A549 (cell line): ENCODE data around the gene RAP1GDS1.

Experiments used
- CHD2 ChIP-seq: fragments of 150-350 bp; IDR thresholded peaks from 2 replicates; pipeline ENCODE4 v1.6.1; 2014; ENCODE audit warnings: low read length; ENCODE audit not compliant: partially characterized antibody
- HOXA7 ChIP-seq: fragments of 250-450 bp; sonication (Bioruptor Pico); IDR thresholded peaks from 2 replicates; pipeline ENCODE4 v1.5.0; 2020; ENCODE audit warnings: mild to moderate bottlenecking, moderate library complexity
- HOXB13 ChIP-seq: fragments of 250-450 bp; sonication (Bioruptor Pico); IDR thresholded peaks from 2 replicates; pipeline ENCODE4 v1.5.0; 2020; ENCODE audit warnings: low read depth, mild to moderate bottlenecking, moderate library complexity
- JUN ChIP-seq, 2 experiments: fragments of >200 bp; sonication (Bioruptor Twin); formaldehyde crosslinking; IDR thresholded peaks; 2 replicates in 1 of 2; 3 replicates in 1 of 2; pipeline ENCODE4 v1.6.1; 2016 to 2017
- POLR2A ChIP-seq: IDR thresholded peaks from 2 replicates; pipeline ENCODE4 v1.6.1; 2012; ENCODE audit warnings: mild to moderate bottlenecking, low read length
- POLR2AphosphoS2 ChIP-seq: conservative IDR thresholded peaks from 2 replicates; pipeline ENCODE4 v1.6.1; 2012; ENCODE audit warnings: low read length, improper control_type of control experiment, inconsistent platforms
- TFCP2L1 ChIP-seq: fragments of 250-450 bp; sonication (Bioruptor Pico); IDR thresholded peaks from 2 replicates; pipeline ENCODE4 v1.5.0; 2021; ENCODE audit warnings: mild to moderate bottlenecking
- TF ChIP-seq, protein P1 (sequence below): fragments of >200 bp; sonication (Bioruptor Twin); formaldehyde crosslinking; IDR thresholded peaks from 3 replicates; pipeline ENCODE4 v1.5.1; 2016
- TF ChIP-seq, protein P2 (sequence below): fragments of 450-650 bp; IDR thresholded peaks from 2 replicates; pipeline ENCODE4 v1.6.1; 2014; ENCODE audit warnings: antibody characterized with exemption

DNA sequence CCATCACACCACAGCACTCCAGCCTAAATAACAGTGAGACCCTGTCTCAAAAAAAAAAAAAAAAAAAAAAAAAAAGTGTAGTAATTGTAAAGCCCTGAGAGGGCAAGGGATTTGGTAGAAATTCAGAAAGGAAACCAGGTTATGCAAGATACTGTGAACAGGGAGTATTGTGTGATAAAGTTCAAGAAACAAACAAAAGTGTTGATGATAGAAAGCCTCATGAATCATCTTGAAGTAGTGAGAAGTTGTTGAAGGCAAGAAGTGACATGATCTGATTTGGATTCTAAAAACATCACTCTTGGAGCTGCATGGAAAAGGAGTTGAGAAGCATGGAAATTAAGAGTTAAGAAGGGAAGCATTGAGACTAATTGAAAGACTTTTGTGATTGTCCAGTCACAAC, 102.2 kb downstream of the RAP1GDS1 start:
- TF ChIP-seq, protein P1, sequence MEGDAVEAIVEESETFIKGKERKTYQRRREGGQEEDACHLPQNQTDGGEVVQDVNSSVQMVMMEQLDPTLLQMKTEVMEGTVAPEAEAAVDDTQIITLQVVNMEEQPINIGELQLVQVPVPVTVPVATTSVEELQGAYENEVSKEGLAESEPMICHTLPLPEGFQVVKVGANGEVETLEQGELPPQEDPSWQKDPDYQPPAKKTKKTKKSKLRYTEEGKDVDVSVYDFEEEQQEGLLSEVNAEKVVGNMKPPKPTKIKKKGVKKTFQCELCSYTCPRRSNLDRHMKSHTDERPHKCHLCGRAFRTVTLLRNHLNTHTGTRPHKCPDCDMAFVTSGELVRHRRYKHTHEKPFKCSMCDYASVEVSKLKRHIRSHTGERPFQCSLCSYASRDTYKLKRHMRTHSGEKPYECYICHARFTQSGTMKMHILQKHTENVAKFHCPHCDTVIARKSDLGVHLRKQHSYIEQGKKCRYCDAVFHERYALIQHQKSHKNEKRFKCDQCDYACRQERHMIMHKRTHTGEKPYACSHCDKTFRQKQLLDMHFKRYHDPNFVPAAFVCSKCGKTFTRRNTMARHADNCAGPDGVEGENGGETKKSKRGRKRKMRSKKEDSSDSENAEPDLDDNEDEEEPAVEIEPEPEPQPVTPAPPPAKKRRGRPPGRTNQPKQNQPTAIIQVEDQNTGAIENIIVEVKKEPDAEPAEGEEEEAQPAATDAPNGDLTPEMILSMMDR = no peak
- TF ChIP-seq CHD2 (no peak), POLR2AphosphoS2 (no peak), POLR2A (no peak), HOXB13 (CRISPR knock-in tag) (no peak), JUN (IDR thresholded peaks at IDR 0.05) (no peak), HOXA7 (CRISPR knock-in tag) (no peak), TFCP2L1 (CRISPR knock-in tag) (no peak)
- TF ChIP-seq, protein P2, sequence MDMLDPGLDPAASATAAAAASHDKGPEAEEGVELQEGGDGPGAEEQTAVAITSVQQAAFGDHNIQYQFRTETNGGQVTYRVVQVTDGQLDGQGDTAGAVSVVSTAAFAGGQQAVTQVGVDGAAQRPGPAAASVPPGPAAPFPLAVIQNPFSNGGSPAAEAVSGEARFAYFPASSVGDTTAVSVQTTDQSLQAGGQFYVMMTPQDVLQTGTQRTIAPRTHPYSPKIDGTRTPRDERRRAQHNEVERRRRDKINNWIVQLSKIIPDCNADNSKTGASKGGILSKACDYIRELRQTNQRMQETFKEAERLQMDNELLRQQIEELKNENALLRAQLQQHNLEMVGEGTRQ = no peak
